GM23338 (cell line): ENCODE data around the gene PUM2.

Experiments used
- CREB1 ChIP-seq: fragments of 250-450 bp; sonication (Bioruptor Pico); IDR thresholded peaks from 2 replicates; pipeline ENCODE4 v1.5.0; 2020; ENCODE audit warnings: low read depth, mild to moderate bottlenecking, moderate library complexity
- EZH2 ChIP-seq: fragments of 200-600 bp; sonication (generic); IDR thresholded peaks from one replicate; pipeline ENCODE4 v1.8.0; 2017; ENCODE audit warnings: antibody characterized with exemption, mild to moderate bottlenecking, low read depth; ENCODE audit not compliant: unreplicated experiment
- EZH2phosphoT487 ChIP-seq: fragments of 200-600 bp; sonication (generic); IDR thresholded peaks from one replicate; pipeline ENCODE4 v1.8.1; 2018; ENCODE audit warnings: antibody characterized with exemption; ENCODE audit not compliant: unreplicated experiment
- JUNB ChIP-seq: IDR thresholded peaks from one replicate; pipeline ENCODE4 v1.6.1; 2016; ENCODE audit warnings: antibody characterized with exemption; ENCODE audit not compliant: unreplicated experiment
- NANOG ChIP-seq: IDR thresholded peaks from 2 replicates; pipeline ENCODE4 v1.6.1; 2016; ENCODE audit warnings: antibody characterized with exemption, borderline replicate concordance
- POLR2AphosphoS5 ChIP-seq: IDR thresholded peaks from 2 replicates; pipeline ENCODE4 v1.6.1; 2016; ENCODE audit warnings: antibody characterized with exemption, low read depth
- STAT1 ChIP-seq: IDR thresholded peaks from one replicate; pipeline ENCODE4 v1.6.1; 2016; ENCODE audit warnings: antibody characterized with exemption; ENCODE audit not compliant: unreplicated experiment
- ZNF331 ChIP-seq: fragments of 250-450 bp; sonication (Bioruptor Pico); IDR thresholded peaks from 2 replicates; pipeline ENCODE4 v1.5.0; 2020; ENCODE audit warnings: low read depth, mild to moderate bottlenecking, moderate library complexity
- TF ChIP-seq, protein P1 (sequence below): IDR thresholded peaks from one replicate; pipeline ENCODE4 v1.6.1; 2018; ENCODE audit warnings: antibody characterized with exemption; ENCODE audit not compliant: unreplicated experiment
- TF ChIP-seq, protein P2 (sequence below), 2 experiments: fragments of 200-600 bp in 1 of 2; sonication (generic) in 1 of 2; conservative IDR thresholded peaks; 2 replicates each; pipeline versions ENCODE4 v1.5.1 to v1.6.1; 2016 to 2017; ENCODE audit warnings: antibody characterized with exemption in 2 of 2, low read depth in 2 of 2, mild to moderate bottlenecking in 2 of 2, moderate library complexity in 1 of 2
- TF ChIP-seq, protein P3 (sequence below): fragments of 250-450 bp; sonication (Bioruptor Pico); IDR thresholded peaks from 2 replicates; pipeline ENCODE4 v1.5.0; 2020; ENCODE audit warnings: mild to moderate bottlenecking, moderate library complexity

DNA sequence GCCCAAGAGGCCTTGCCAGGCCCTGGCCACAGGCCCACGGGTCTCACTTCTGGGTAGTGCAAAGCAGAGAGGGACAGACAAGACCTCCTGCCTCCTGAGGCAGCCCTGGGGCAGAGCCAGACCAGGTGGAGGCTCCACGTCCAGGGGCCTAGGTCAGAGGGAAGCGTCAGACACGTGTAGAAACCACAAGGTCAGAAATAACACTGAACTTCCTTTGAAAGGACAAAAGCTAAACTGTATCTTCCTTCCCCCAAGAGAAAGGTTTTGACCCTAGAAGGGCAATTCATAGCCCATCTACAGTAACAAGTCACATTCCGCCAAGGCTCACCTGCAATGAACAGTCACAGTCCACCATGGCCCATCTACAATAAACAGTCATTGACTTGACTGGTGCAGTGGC is 143.6 kb downstream of the PUM2 start:
- TF ChIP-seq, protein P1, sequence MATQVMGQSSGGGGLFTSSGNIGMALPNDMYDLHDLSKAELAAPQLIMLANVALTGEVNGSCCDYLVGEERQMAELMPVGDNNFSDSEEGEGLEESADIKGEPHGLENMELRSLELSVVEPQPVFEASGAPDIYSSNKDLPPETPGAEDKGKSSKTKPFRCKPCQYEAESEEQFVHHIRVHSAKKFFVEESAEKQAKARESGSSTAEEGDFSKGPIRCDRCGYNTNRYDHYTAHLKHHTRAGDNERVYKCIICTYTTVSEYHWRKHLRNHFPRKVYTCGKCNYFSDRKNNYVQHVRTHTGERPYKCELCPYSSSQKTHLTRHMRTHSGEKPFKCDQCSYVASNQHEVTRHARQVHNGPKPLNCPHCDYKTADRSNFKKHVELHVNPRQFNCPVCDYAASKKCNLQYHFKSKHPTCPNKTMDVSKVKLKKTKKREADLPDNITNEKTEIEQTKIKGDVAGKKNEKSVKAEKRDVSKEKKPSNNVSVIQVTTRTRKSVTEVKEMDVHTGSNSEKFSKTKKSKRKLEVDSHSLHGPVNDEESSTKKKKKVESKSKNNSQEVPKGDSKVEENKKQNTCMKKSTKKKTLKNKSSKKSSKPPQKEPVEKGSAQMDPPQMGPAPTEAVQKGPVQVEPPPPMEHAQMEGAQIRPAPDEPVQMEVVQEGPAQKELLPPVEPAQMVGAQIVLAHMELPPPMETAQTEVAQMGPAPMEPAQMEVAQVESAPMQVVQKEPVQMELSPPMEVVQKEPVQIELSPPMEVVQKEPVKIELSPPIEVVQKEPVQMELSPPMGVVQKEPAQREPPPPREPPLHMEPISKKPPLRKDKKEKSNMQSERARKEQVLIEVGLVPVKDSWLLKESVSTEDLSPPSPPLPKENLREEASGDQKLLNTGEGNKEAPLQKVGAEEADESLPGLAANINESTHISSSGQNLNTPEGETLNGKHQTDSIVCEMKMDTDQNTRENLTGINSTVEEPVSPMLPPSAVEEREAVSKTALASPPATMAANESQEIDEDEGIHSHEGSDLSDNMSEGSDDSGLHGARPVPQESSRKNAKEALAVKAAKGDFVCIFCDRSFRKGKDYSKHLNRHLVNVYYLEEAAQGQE: no peak
- TF ChIP-seq, protein P2, sequence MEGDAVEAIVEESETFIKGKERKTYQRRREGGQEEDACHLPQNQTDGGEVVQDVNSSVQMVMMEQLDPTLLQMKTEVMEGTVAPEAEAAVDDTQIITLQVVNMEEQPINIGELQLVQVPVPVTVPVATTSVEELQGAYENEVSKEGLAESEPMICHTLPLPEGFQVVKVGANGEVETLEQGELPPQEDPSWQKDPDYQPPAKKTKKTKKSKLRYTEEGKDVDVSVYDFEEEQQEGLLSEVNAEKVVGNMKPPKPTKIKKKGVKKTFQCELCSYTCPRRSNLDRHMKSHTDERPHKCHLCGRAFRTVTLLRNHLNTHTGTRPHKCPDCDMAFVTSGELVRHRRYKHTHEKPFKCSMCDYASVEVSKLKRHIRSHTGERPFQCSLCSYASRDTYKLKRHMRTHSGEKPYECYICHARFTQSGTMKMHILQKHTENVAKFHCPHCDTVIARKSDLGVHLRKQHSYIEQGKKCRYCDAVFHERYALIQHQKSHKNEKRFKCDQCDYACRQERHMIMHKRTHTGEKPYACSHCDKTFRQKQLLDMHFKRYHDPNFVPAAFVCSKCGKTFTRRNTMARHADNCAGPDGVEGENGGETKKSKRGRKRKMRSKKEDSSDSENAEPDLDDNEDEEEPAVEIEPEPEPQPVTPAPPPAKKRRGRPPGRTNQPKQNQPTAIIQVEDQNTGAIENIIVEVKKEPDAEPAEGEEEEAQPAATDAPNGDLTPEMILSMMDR (conservative IDR thresholded peaks at IDR 0.05; ENCODE audit: low read depth in 2 of 2): no peak
- TF ChIP-seq POLR2AphosphoS5 (no peak), EZH2 (no peak), EZH2phosphoT487 (no peak), JUNB (no peak), CREB1 (CRISPR knock-in tag) (no peak), ZNF331 (CRISPR knock-in tag) (no peak), STAT1 (no peak), NANOG (no peak)
- TF ChIP-seq, protein P3, sequence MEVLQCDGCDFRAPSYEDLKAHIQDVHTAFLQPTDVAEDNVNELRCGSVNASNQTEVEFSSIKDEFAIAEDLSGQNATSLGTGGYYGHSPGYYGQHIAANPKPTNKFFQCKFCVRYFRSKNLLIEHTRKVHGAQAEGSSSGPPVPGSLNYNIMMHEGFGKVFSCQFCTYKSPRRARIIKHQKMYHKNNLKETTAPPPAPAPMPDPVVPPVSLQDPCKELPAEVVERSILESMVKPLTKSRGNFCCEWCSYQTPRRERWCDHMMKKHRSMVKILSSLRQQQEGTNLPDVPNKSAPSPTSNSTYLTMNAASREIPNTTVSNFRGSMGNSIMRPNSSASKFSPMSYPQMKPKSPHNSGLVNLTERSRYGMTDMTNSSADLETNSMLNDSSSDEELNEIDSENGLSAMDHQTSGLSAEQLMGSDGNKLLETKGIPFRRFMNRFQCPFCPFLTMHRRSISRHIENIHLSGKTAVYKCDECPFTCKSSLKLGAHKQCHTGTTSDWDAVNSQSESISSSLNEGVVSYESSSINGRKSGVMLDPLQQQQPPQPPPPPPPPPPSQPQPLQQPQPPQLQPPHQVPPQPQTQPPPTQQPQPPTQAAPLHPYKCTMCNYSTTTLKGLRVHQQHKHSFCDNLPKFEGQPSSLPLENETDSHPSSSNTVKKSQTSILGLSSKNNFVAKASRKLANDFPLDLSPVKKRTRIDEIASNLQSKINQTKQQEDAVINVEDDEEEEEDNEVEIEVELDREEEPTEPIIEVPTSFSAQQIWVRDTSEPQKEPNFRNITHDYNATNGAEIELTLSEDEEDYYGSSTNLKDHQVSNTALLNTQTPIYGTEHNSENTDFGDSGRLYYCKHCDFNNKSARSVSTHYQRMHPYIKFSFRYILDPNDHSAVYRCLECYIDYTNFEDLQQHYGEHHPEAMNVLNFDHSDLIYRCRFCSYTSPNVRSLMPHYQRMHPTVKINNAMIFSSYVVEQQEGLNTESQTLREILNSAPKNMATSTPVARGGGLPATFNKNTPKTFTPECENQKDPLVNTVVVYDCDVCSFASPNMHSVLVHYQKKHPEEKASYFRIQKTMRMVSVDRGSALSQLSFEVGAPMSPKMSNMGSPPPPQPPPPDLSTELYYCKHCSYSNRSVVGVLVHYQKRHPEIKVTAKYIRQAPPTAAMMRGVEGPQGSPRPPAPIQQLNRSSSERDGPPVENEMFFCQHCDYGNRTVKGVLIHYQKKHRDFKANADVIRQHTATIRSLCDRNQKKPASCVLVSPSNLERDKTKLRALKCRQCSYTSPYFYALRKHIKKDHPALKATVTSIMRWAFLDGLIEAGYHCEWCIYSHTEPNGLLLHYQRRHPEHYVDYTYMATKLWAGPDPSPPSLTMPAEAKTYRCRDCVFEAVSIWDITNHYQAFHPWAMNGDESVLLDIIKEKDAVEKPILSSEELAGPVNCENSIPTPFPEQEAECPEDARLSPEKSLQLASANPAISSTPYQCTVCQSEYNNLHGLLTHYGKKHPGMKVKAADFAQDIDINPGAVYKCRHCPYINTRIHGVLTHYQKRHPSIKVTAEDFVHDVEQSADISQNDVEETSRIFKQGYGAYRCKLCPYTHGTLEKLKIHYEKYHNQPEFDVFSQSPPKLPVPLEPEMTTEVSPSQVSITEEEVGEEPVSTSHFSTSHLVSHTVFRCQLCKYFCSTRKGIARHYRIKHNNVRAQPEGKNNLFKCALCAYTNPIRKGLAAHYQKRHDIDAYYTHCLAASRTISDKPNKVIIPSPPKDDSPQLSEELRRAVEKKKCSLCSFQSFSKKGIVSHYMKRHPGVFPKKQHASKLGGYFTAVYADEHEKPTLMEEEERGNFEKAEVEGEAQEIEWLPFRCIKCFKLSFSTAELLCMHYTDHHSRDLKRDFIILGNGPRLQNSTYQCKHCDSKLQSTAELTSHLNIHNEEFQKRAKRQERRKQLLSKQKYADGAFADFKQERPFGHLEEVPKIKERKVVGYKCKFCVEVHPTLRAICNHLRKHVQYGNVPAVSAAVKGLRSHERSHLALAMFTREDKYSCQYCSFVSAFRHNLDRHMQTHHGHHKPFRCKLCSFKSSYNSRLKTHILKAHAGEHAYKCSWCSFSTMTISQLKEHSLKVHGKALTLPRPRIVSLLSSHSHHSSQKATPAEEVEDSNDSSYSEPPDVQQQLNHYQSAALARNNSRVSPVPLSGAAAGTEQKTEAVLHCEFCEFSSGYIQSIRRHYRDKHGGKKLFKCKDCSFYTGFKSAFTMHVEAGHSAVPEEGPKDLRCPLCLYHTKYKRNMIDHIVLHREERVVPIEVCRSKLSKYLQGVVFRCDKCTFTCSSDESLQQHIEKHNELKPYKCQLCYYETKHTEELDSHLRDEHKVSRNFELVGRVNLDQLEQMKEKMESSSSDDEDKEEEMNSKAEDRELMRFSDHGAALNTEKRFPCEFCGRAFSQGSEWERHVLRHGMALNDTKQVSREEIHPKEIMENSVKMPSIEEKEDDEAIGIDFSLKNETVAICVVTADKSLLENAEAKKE (CRISPR knock-in tag): no peak
